Endothelial cell of hepatic sinusoid (primary cell): ENCODE measurements around the gene PCCA.
"Not testable (repeated sequence)": the region's sequence is repeated elsewhere in the genome, so short reads cannot be mapped to it uniquely, and the experiment has no call there.

Experiments
- in situ Hi-C: cut with HindIII; loops from 2 replicates; pipeline ENCODE4 v1.10.0; 2017; ENCODE audit warnings: low sequenced_read_pairs

Gene PCCA

GRCh38 chr13:100565286-100565685, 476.4 kb downstream of the PCCA start:
- in situ Hi-C loops: no loop called here

GRCh38 chr13:100566543-100566942, 477.6 kb downstream of the PCCA start:
- in situ Hi-C loops: no loop called here

GRCh38 chr13:100573121-100573520, 484.2 kb downstream of the PCCA start:
- in situ Hi-C loops: no loop called here

- in situ Hi-C loops: not testable (repeated sequence)
Measured at GRCh38 chr13:100577239-100577638, 488.3 kb downstream of the PCCA start.
